Spleen (tissue), 7 donors: ENCODE measurements around the gene RYR3.

Experiments
- POLR2A ChIP-seq, 3 donors: fragments of 450-650 bp; IDR thresholded peaks; one replicate each; pipeline ENCODE4 v1.5.1; 2017; ENCODE audit warnings: antibody characterized with exemption in 3 of 3, mild to moderate bottlenecking in 1 of 3
- POLR2AphosphoS5 ChIP-seq, 3 donors: sonication (generic); formaldehyde crosslinking; IDR thresholded peaks; one replicate each; pipeline ENCODE4 v1.5.1; 2017; ENCODE audit warnings: antibody characterized with exemption in 3 of 3
- TF ChIP-seq, protein P1 (sequence below), 11 experiments: fragments of 200-600 bp in 7 of 11; fragments of 450-650 bp in 4 of 11; sonication (generic) in 4 of 11; IDR thresholded peaks in 8 of 11; conservative IDR thresholded peaks in 3 of 11; 1 replicate in 7 of 11; 2 replicates in 4 of 11; pipeline versions ENCODE4 v1.4.0 to v1.8.0; 2016 to 2021; ENCODE audit warnings: antibody characterized with exemption in 11 of 11, inconsistent platforms in 4 of 11, mild to moderate bottlenecking in 1 of 11
- donor health status: DM: no; HTN: no; CAD: no; lungs with moderate emphysema.
- donor health status: DM: no; HTN: no; CAD: no.
- donor health status: DM: no; HTN: no; CAD: no.

DNA sequence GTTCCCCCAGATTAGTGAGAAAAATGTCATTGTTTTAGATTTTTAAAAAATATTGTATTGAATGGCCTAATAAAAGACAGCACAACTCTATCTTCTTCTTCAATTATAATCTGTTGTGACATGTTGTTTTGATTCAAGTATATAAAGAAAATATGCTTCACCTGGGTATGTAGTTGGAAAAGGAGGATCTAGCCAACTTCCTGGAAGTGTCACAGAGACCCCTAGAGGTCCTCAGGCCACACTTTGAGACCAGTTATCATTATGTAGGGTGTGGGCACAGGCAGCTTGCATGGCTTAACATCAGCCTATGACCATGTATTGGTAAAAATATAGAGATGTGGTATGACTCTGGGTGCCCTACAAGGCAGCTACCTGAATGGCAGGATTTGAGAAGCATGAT is 14.7 kb upstream of the RYR3 start:
- TF ChIP-seq, protein P1, sequence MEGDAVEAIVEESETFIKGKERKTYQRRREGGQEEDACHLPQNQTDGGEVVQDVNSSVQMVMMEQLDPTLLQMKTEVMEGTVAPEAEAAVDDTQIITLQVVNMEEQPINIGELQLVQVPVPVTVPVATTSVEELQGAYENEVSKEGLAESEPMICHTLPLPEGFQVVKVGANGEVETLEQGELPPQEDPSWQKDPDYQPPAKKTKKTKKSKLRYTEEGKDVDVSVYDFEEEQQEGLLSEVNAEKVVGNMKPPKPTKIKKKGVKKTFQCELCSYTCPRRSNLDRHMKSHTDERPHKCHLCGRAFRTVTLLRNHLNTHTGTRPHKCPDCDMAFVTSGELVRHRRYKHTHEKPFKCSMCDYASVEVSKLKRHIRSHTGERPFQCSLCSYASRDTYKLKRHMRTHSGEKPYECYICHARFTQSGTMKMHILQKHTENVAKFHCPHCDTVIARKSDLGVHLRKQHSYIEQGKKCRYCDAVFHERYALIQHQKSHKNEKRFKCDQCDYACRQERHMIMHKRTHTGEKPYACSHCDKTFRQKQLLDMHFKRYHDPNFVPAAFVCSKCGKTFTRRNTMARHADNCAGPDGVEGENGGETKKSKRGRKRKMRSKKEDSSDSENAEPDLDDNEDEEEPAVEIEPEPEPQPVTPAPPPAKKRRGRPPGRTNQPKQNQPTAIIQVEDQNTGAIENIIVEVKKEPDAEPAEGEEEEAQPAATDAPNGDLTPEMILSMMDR (IDR thresholded peaks at IDR 0.05 in 8 of 11, conservative IDR thresholded peaks at IDR 0.05 in 3 of 11) = no peak
- TF ChIP-seq POLR2A (IDR thresholded peaks at IDR 0.05) = no peak
- TF ChIP-seq POLR2AphosphoS5 (IDR thresholded peaks at IDR 0.05) = no peak
